HG02678 (cell line): ENCODE data around the gene IL16.
A peak's percentile ranks its signal among the peaks of the same experiment; 100 is the strongest.

ENCODE experiments used
- ATAC-seq: cut with Tn5 transposase; IDR thresholded peaks from one replicate; pipeline ENCODE4 v1.9.1; 2021; ENCODE audit warnings: mild to moderate bottlenecking, moderate library complexity; ENCODE audit not compliant: unreplicated experiment

IL16 gene

GRCh38 chr15:81273200-81273599 is 76.5 kb downstream of the IL16 start:
- ATAC-seq, result no peak

GRCh38 chr15:81273855-81274254 is 77.2 kb downstream of the IL16 start:
- no peak for ATAC-seq

GRCh38 chr15:81274255-81274654 is 77.6 kb downstream of the IL16 start:
- ATAC-seq, result no peak

- peak; percentile 89 for ATAC-seq
Observed at GRCh38 chr15:81274931-81275707, 78.4 kb downstream of the IL16 start.

- ATAC-seq, result no peak
Observed at GRCh38 chr15:81275711-81276392, 79.2 kb downstream of the IL16 start.

- ATAC-seq, result no peak
Observed at GRCh38 chr15:81276967-81277366, 80.3 kb downstream of the IL16 start.

- ATAC-seq, result no peak
Observed at GRCh38 chr15:81277851-81278250, 81.2 kb downstream of the IL16 start.

- no peak for ATAC-seq
Observed at GRCh38 chr15:81278306-81279029, 81.8 kb downstream of the IL16 start.

GRCh38 chr15:81279621-81280485 is 83.2 kb downstream of the IL16 start:
- no peak for ATAC-seq

GRCh38 chr15:81280696-81281455 is 84.2 kb downstream of the IL16 start:
- no peak for ATAC-seq

- no peak for ATAC-seq
Observed at GRCh38 chr15:81281456-81281735, 84.7 kb downstream of the IL16 start.

GRCh38 chr15:81281766-81282605 is 85.3 kb downstream of the IL16 start:
- ATAC-seq, result no peak

- ATAC-seq, result no peak
Observed at GRCh38 chr15:81282606-81282895, 85.9 kb downstream of the IL16 start.

GRCh38 chr15:81282911-81283310 is 86.2 kb downstream of the IL16 start:
- no peak for ATAC-seq

GRCh38 chr15:81284256-81285031 is 87.8 kb downstream of the IL16 start:
- peak; percentile 67 for ATAC-seq

GRCh38 chr15:81285461-81285860 is 88.8 kb downstream of the IL16 start:
- no peak for ATAC-seq

- ATAC-seq, result no peak
Observed at GRCh38 chr15:81286621-81287121, 90.0 kb downstream of the IL16 start.

GRCh38 chr15:81288040-81288439 is 91.4 kb downstream of the IL16 start:
- no peak for ATAC-seq

GRCh38 chr15:81288616-81289015 is 91.9 kb downstream of the IL16 start:
- ATAC-seq, result no peak
